HEK293T (cell line): ENCODE data around the gene NTN4.
"Not testable (repeated sequence)": the region's sequence is repeated elsewhere in the genome, so short reads cannot be mapped to it uniquely, and the experiment has no call there.

Source experiments
- CTCF ChIA-PET: fragments of 350-600 bp; formaldehyde crosslinking; extraction: SDS; loops from one replicate; lab custom pipeline; 2021; ENCODE audit warnings: antibody characterized with exemption, inconsistent platforms; lab: Yijun Ruan, JAX
- POLR2A ChIA-PET: fragments of 350-600 bp; formaldehyde crosslinking; extraction: SDS; loops from one replicate; lab custom pipeline; 2020; ENCODE audit warnings: antibody characterized with exemption, inconsistent platforms; lab: Yijun Ruan, JAX
- DNase-seq: peaks from one replicate; pipeline ENCODE4 v3.0.0; 2012; ENCODE audit warnings: mixed read lengths; ENCODE audit errors: extremely low spot score
- ARNT ChIP-seq: fragments of 450-650 bp; IDR thresholded peaks from 2 replicates; pipeline ENCODE4 v1.6.1; 2017; ENCODE audit warnings: mild to moderate bottlenecking
- BHLHE40 ChIP-seq: fragments of 450-650 bp; IDR thresholded peaks from 2 replicates; pipeline ENCODE4 v1.6.1; 2016; ENCODE audit warnings: mild to moderate bottlenecking, moderate library complexity, borderline replicate concordance
- CTBP1 ChIP-seq: fragments of 450-650 bp; IDR thresholded peaks from 2 replicates; pipeline ENCODE4 v1.6.1; 2016; ENCODE audit warnings: borderline replicate concordance
- ELF4 ChIP-seq: fragments of 450-650 bp; IDR thresholded peaks from 2 replicates; pipeline ENCODE4 v1.6.1; 2017; ENCODE audit warnings: antibody characterized with exemption
- FOXA1 ChIP-seq: fragments of 450-650 bp; IDR thresholded peaks from 2 replicates; pipeline ENCODE4 v1.6.1; 2016; ENCODE audit warnings: mild to moderate bottlenecking
- FOXK2 ChIP-seq: fragments of 450-650 bp; IDR thresholded peaks from 2 replicates; pipeline ENCODE4 v1.6.1; 2016; ENCODE audit warnings: mild to moderate bottlenecking
- FOXM1 ChIP-seq: fragments of 450-650 bp; IDR thresholded peaks from 2 replicates; pipeline ENCODE4 v1.6.1; 2017; ENCODE audit warnings: mild to moderate bottlenecking, borderline replicate concordance
- HDGF ChIP-seq: fragments of 450-650 bp; IDR thresholded peaks from 2 replicates; pipeline ENCODE4 v1.6.1; 2017; ENCODE audit warnings: antibody characterized with exemption, borderline replicate concordance
- L3MBTL2 ChIP-seq: fragments of 450-650 bp; conservative IDR thresholded peaks from 2 replicates; pipeline ENCODE4 v1.6.1; 2016; ENCODE audit warnings: mild to moderate bottlenecking
- LEF1 ChIP-seq: fragments of 450-650 bp; IDR thresholded peaks from 2 replicates; pipeline ENCODE4 v1.6.1; 2017; ENCODE audit warnings: mild to moderate bottlenecking, borderline replicate concordance
- NFRKB ChIP-seq: fragments of 450-650 bp; IDR thresholded peaks from 2 replicates; pipeline ENCODE4 v1.6.1; 2016; ENCODE audit warnings: mild to moderate bottlenecking, moderate library complexity
- SP1 ChIP-seq: fragments of 450-650 bp; IDR thresholded peaks from 2 replicates; pipeline ENCODE4 v1.6.1; 2017
- SUZ12 ChIP-seq: fragments of 450-650 bp; IDR thresholded peaks from 2 replicates; pipeline ENCODE4 v1.6.1; 2016; ENCODE audit warnings: mild to moderate bottlenecking
- TARDBP ChIP-seq: fragments of 450-650 bp; IDR thresholded peaks from 2 replicates; pipeline ENCODE4 v1.6.1; 2016
- ZNF384 ChIP-seq: fragments of 450-650 bp; IDR thresholded peaks from 2 replicates; pipeline ENCODE4 v1.6.1; 2016
- TF ChIP-seq, protein P1 (sequence below): fragments of 450-650 bp; IDR thresholded peaks from 2 replicates; pipeline ENCODE4 v1.6.1; 2016

The NTN4 gene

DNA sequence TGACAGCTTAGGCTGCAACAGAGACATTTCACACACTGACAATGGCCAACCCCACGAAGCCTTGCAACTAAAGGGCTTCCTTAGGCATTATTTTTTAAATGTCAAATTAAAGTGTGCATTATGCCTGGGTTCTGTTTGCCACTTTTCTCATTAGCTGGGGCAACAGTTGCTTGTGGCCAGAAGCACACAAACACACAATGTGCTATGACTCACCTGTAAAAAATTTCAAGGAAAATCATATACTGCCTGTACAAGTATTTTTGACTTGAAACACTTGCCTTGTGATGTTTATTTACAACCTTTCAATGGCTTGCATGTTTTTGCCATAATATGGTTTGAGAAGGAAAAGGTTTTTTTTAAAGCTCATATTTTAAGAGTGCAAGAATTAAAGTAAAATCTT, 1.9 kb downstream of the NTN4 start:
- CTCF ChIA-PET, result no interaction called here
- TF ChIP-seq TARDBP (no peak), L3MBTL2 (no peak), FOXK2 (no peak), HDGF (no peak), ZNF384 (no peak)
- POLR2A ChIA-PET, result no interaction called here
- DNase-seq, result no peak

DNA sequence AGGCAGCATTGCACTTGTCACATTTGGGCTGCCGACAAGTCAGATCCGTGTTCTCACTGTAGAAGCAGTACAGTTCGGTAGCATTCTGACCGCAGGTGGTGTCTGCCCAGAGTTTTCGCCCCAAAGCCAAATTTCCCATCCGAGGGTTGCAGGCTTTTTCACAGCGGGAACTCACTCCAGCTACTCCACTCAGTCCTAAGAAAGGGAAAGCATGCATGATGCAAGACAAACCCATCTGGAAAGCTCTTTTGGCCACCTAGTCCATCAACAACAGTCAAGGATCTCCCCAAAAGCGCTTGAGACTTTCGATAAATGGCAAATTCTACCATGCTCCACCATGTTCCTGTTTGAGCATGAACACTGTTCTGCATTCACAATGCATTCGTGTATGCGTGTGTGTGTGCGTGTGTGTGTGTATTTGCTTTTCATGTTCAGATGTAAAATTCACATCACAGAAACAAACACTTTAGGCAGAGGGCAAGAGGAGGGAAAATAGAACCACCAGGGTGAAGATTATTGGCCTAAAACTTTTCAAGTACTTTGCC, 3.2 kb downstream of the NTN4 start:
- POLR2A ChIA-PET, result no interaction called here
- TF ChIP-seq FOXM1, result no peak
- TF ChIP-seq ELF4, result no peak
- no peak for TF ChIP-seq BHLHE40
- TF ChIP-seq FOXA1, result no peak
- no peak for TF ChIP-seq ZNF384
- TF ChIP-seq, protein P1, sequence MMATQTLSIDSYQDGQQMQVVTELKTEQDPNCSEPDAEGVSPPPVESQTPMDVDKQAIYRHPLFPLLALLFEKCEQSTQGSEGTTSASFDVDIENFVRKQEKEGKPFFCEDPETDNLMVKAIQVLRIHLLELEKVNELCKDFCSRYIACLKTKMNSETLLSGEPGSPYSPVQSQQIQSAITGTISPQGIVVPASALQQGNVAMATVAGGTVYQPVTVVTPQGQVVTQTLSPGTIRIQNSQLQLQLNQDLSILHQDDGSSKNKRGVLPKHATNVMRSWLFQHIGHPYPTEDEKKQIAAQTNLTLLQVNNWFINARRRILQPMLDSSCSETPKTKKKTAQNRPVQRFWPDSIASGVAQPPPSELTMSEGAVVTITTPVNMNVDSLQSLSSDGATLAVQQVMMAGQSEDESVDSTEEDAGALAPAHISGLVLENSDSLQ, result no peak
- TF ChIP-seq CTBP1, result no peak
- TF ChIP-seq TARDBP, result no peak
- no peak for TF ChIP-seq HDGF
- no peak for TF ChIP-seq NFRKB
- no peak for TF ChIP-seq LEF1
- TF ChIP-seq FOXK2, result no peak
- no peak for TF ChIP-seq L3MBTL2
- no peak for TF ChIP-seq SP1
- TF ChIP-seq SUZ12, result no peak
- TF ChIP-seq ARNT, result no peak
- CTCF ChIA-PET, result no interaction called here
- no peak for DNase-seq

DNA sequence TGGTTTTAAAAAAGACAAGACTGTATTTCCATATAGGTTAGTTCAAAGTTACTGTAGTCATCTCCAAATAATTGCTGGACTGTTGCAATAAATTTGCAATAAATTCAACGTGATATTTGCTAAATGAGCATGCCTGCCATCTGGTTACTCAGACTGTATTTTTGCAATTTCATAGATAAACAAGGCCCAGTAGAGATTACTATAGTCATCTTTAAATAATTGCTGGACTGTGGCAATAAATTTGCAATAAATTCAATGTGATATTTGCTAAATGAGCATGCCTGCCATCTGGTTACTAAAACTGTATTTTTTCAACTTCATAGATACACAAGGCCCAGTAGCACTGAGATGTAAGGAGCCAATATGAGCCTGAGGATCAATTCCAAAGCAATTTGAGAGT, 5.6 kb downstream of the NTN4 start:
- DNase-seq, result no peak
- ChIA-PET CTCF (no interaction called here), POLR2A (no interaction called here)
- TF ChIP-seq FOXK2 (no peak), FOXM1 (no peak), LEF1 (no peak), BHLHE40 (no peak), ARNT (no peak), ZNF384 (no peak), SUZ12 (no peak), ELF4 (no peak), TARDBP (no peak), L3MBTL2 (no peak), NFRKB (no peak), HDGF (no peak), CTBP1 (no peak), SP1 (no peak), FOXA1 (no peak)
- TF ChIP-seq, protein P1, result no peak

DNA sequence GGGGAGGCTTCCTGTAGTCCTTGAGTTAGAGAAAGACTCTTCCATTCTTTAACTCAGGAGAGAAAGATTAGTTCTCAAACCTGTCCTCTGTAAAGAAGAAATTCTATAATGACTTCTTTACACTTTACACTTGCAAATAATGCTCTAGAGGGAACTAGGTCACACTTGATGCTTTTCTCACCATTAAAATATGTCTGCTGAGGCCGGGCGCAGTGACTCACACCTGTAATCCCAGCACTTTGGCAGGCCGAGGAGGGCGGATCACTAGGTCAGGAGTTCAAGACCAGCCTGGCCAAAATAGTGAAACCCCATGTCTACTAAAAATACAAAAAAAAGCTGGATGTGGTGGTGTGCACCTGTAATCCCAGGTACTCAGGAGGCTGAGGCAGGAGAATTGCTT, 6.3 kb downstream of the NTN4 start:
- DNase-seq, result no peak
- TF ChIP-seq ELF4 (no peak), NFRKB (no peak), ZNF384 (no peak), CTBP1 (no peak), FOXK2 (no peak), LEF1 (no peak), HDGF (no peak), SUZ12 (no peak), TARDBP (no peak), BHLHE40 (no peak)
- TF ChIP-seq, protein P1, result no peak
- ChIA-PET CTCF (interaction anchor here (0.6 kb wide), 1 partner anchor 13 kb away, joined by 3 read pairs; no protein-coding TSS in a partner anchor), POLR2A (no interaction called here)

DNA sequence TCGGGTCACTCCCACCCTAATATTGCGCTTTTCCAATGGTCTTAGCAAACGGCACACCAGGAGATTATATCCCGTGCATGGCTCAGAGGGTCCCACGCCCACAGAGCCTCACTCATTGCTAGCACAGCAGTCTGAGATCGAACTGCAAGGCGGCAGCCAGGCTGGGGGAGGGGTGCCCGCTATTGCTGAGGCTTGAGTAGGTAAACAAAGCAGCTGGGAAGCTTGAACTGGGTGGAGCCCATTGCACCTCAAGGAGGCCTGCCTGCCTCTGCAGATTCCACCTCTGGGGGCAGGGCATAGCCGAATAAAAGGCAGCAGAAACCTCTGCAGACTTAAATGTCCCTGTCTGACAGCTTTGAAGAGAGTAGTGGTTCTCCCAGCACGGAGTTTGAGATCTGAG, 15.1 kb downstream of the NTN4 start:
- POLR2A ChIA-PET, DNase-seq, CTCF ChIA-PET: not testable (repeated sequence)

DNA sequence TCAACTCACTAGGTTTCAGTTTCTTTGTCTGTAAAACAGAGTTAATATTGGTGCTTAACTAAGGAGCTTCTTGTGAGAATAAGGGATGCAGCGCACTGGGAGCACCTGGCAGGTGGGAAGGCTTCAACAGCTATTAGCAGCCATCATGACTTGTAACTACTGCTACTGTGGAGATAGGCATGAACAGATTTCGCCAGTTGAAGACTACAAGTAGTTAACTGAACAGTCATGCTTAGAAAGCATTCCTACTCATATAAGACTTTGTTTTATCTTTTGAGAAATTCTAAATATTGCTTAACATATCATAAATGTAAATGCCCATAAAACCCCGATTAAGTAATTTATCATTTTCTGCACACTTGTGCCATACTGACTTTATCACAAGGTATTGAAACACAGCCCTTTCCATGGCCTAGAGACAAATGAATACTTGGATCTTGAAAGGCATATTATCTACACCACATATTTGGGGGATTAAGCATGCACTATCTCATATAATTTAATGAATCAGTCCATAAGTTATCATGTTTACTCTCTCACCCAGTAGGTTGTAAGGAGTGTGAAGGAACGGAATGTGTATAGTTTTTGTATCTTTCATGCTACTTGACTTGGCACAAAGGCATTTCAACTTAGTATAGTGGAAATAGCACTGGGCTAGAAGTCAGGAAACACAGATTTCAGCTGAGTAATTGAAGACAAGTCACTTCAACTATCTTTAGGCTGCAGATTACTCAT, 16.1 kb downstream of the NTN4 start:
- TF ChIP-seq CTBP1 (no peak), L3MBTL2 (no peak), HDGF (no peak), ARNT (no peak), SP1 (no peak), LEF1 (no peak), ELF4 (no peak), NFRKB (no peak), ZNF384 (no peak), TARDBP (no peak), SUZ12 (no peak), BHLHE40 (no peak), FOXM1 (no peak), FOXA1 (no peak), FOXK2 (no peak)
- TF ChIP-seq, protein P1, result no peak
- POLR2A ChIA-PET, result no interaction called here

More for the DNA sequence above, 16.1 kb downstream of the NTN4 start:
- CTCF ChIA-PET, result no interaction called here
- DNase-seq, result no peak
